Mesenchymal stem cell (in vitro differentiated cells and primary cell): ENCODE data around the gene GAREM1.

Experiments
- DNase-seq: peaks from one replicate; pipeline ENCODE4 v3.0.0-alpha.2; 2013
- H2AFZ ChIP-seq: one replicate; pipeline ENCODE4 v1.6.1; 2013; ENCODE audit warnings: low read depth, mild to moderate bottlenecking, control low read depth, inconsistent platforms, low read length, moderate library complexity
- H2AK5ac ChIP-seq: 2 replicates; pipeline ENCODE4 v1.6.1; 2013; ENCODE audit warnings: low read length, moderate library complexity, mild to moderate bottlenecking, inconsistent platforms; ENCODE audit not compliant: severe bottlenecking
- H2BK120ac ChIP-seq: one replicate; pipeline ENCODE4 v1.6.1; 2013; ENCODE audit warnings: low read depth, mild to moderate bottlenecking, inconsistent platforms, low read length, moderate library complexity
- H2BK12ac ChIP-seq, 2 experiments: one replicate each; pipeline ENCODE4 v1.6.1; 2013; ENCODE audit warnings: inconsistent platforms in 2 of 2, low read length in 2 of 2, mild to moderate bottlenecking in 2 of 2, moderate library complexity in 2 of 2, control low read depth in 1 of 2
- H2BK15ac ChIP-seq: one replicate; pipeline ENCODE4 v1.6.1; 2013; ENCODE audit warnings: mild to moderate bottlenecking, low read depth, inconsistent platforms; ENCODE audit not compliant: poor library complexity, severe bottlenecking
- H2BK5ac ChIP-seq: 2 replicates; pipeline ENCODE4 v1.6.1; 2013; ENCODE audit warnings: low read depth, mild to moderate bottlenecking, low read length, control low read depth, inconsistent platforms; ENCODE audit not compliant: poor library complexity, severe bottlenecking
- H3K14ac ChIP-seq, 2 experiments: one replicate each; pipeline ENCODE4 v1.6.1; 2013; ENCODE audit warnings: inconsistent platforms in 2 of 2, low read length in 2 of 2, control low read depth in 1 of 2, mild to moderate bottlenecking in 1 of 2, moderate library complexity in 1 of 2
- H3K18ac ChIP-seq, 2 experiments: one replicate each; pipeline ENCODE4 v1.6.1; 2013; ENCODE audit warnings: inconsistent platforms in 2 of 2, low read length in 2 of 2, control low read depth in 1 of 2, low read depth in 1 of 2, mild to moderate bottlenecking in 1 of 2
- H3K23ac ChIP-seq, 2 experiments: one replicate each; pipeline ENCODE4 v1.6.1; 2013; ENCODE audit warnings: inconsistent platforms in 2 of 2, low read length in 2 of 2, mild to moderate bottlenecking in 2 of 2, moderate library complexity in 2 of 2, control low read depth in 1 of 2
- H3K27ac ChIP-seq: 2 replicates; pipeline ENCODE4 v1.5.1; 2013; ENCODE audit warnings: mild to moderate bottlenecking, moderate library complexity, low read length, control low read depth, inconsistent platforms; ENCODE audit not compliant: poor library complexity, severe bottlenecking
- H3K27me3 ChIP-seq, 2 experiments: 2 replicates each; pipeline versions ENCODE4 v1.6.1 to v1.7.0; 2013; ENCODE audit warnings: low read length in 2 of 2, mild to moderate bottlenecking in 2 of 2, moderate library complexity in 2 of 2, control low read depth in 1 of 2, inconsistent platforms in 1 of 2; ENCODE audit not compliant: control insufficient read depth in 1 of 2, insufficient read depth in 1 of 2
- H3K36me3 ChIP-seq, 2 experiments: 2 replicates each; pipeline versions ENCODE4 v1.6.1 to v1.7.0; 2013; ENCODE audit warnings: low read length in 2 of 2, control low read depth in 1 of 2, inconsistent platforms in 1 of 2, low read depth in 1 of 2, mild to moderate bottlenecking in 1 of 2; ENCODE audit not compliant: insufficient read depth in 2 of 2, control insufficient read depth in 1 of 2
- H3K4ac ChIP-seq, 2 experiments: one replicate each; pipeline ENCODE4 v1.6.1; 2013; ENCODE audit warnings: inconsistent platforms in 2 of 2, low read length in 2 of 2, mild to moderate bottlenecking in 2 of 2, moderate library complexity in 2 of 2, control low read depth in 1 of 2, low read depth in 1 of 2
- H3K4me1 ChIP-seq: 2 replicates; pipeline ENCODE4 v1.6.1; 2013; ENCODE audit warnings: low read depth, low read length, control low read depth; ENCODE audit not compliant: control insufficient read depth, insufficient read depth
- H3K4me2 ChIP-seq: 2 replicates; pipeline ENCODE4 v1.6.1; 2013; ENCODE audit warnings: low read length, mild to moderate bottlenecking, inconsistent platforms; ENCODE audit not compliant: poor library complexity, severe bottlenecking
- H3K4me3 ChIP-seq, 2 experiments: 2 replicates each; pipeline versions ENCODE4 v1.5.1 to v1.7.0; 2013; ENCODE audit warnings: low read length in 2 of 2, mild to moderate bottlenecking in 2 of 2, control low read depth in 1 of 2, low read depth in 1 of 2; ENCODE audit not compliant: insufficient read depth in 1 of 2
- H3K79me1 ChIP-seq: replicated peaks from 2 replicates; pipeline ENCODE4 v1.6.1; 2013; ENCODE audit warnings: mild to moderate bottlenecking, control low read depth, low read length, inconsistent platforms; ENCODE audit not compliant: poor library complexity, severe bottlenecking
- H3K9ac ChIP-seq: 2 replicates; pipeline ENCODE4 v1.7.0; 2013; ENCODE audit warnings: mild to moderate bottlenecking, low read length, moderate library complexity
- H3K9me3 ChIP-seq: 2 replicates; pipeline ENCODE4 v1.7.0; 2013; ENCODE audit warnings: mild to moderate bottlenecking, low read length; ENCODE audit not compliant: control insufficient read depth
- H4K8ac ChIP-seq: one replicate; pipeline ENCODE4 v1.6.1; 2013; ENCODE audit warnings: inconsistent platforms, mild to moderate bottlenecking, low read length, moderate library complexity
- H4K91ac ChIP-seq: one replicate; pipeline ENCODE4 v1.6.1; 2013; ENCODE audit warnings: mild to moderate bottlenecking, low read length, inconsistent platforms
- WGBS: methylation state at CpG from one replicate; pipeline ENCODE4 v1.1.7; 2013; ENCODE audit warnings: mixed read lengths; 5-methylcytosine and 5-hydroxymethylcytosine counted together

The GAREM1 gene

DNA sequence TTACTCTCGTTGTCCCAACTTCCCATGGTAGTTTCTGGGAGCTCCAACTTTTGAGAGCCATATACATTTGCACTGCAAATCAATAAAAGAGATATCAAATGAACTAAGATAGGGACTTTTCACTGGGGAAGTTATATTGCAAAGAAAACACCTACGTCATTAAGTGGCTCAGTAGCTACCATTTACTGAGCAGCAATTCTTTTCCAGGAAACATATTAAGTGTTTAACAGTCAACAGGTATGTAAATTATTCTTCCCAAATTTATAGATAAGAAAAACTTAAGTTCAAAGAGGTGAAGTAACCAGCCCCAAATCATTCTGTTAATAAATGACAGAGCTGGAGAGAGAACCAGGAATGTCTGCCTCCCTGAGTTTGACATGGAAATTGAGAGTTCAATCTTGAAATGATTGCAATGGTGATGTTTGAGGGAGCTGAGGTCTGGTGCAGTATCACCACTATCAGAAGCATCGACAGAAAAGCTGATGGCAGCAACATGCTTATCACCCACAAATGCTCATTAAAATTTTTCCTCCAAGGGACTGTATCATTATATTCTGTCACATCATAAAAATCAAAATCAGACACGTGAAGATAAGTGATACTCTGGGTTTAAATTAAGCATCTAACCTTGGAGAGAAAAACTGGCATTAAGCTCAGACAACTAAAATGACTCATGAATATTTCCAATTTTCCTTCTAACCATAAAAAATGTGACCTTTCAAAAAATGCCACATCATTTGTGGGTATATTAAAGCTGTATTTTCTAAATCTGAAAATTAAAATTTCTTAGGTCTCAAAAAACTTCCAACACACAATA lies 43.4 kb downstream of the GAREM1 start:
- no peak overlapping the region for H4K8ac ChIP-seq
- H3K18ac ChIP-seq: no peak overlapping the region
- no peak overlapping the region for H2AFZ ChIP-seq
- no peak overlapping the region for H3K4me3 ChIP-seq
- no peak overlapping the region for H2BK5ac ChIP-seq
- H3K23ac ChIP-seq: no peak overlapping the region
- no peak overlapping the region for H3K14ac ChIP-seq
- H3K27ac ChIP-seq: peak overlapping the region; percentile 40
- H3K4ac ChIP-seq: no peak overlapping the region
- 93% methylated on average over 3 of the region's 4 CpGs for WGBS
- peaks cover 2% of the 10 kb centered on the region for H3K4me1 ChIP-seq
- H2BK120ac ChIP-seq: no peak overlapping the region
- H3K79me1 ChIP-seq: peaks cover 8% of the 10 kb centered on the region
- H2BK15ac ChIP-seq: no peak overlapping the region
- H3K4me2 ChIP-seq: no peak overlapping the region
- H3K27me3 ChIP-seq: no peaks in the 10 kb centered on the region
- no peak for DNase-seq
- no peak overlapping the region for H3K9ac ChIP-seq
- no peak overlapping the region for H4K91ac ChIP-seq
- no peak overlapping the region for H2AK5ac ChIP-seq
- no peaks in the 10 kb centered on the region for H3K36me3 ChIP-seq
- H3K9me3 ChIP-seq: peaks cover 4% of the 10 kb centered on the region
- H2BK12ac ChIP-seq: no peak overlapping the region

DNA sequence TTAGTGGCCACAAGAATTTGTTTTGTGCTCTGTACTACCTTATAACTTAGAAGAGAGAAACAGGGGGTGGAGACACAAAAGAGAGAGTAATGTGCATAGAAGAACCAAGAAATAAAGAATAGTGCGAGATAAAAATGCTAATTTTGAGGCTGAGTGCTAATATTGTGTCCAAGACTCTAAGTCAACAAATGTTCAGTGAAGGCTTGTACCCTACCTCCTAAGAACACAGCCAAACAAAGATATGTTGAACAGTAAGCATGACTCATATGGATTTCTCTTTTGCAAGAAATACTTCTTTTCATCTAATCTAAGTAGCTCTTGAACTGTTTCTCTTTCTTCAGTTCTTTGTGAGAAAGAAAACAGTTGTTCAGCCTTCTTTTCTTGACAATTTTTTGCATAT lies 45.2 kb downstream of the GAREM1 start:
- H2BK12ac ChIP-seq: no peak overlapping the region
- no peak overlapping the region for H3K4ac ChIP-seq
- H2BK15ac ChIP-seq: no peak overlapping the region
- H3K23ac ChIP-seq: no peak overlapping the region
- no peak overlapping the region for H3K9ac ChIP-seq
- no peak overlapping the region for H2AFZ ChIP-seq
- peaks cover 9% of the 10 kb centered on the region for H3K79me1 ChIP-seq
- WGBS: 100% methylated on average over 1 of the region's 1 CpG
- H2BK120ac ChIP-seq: no peak overlapping the region
- H3K36me3 ChIP-seq: no peaks in the 10 kb centered on the region
- H2BK5ac ChIP-seq: no peak overlapping the region
- no peak overlapping the region for H3K4me3 ChIP-seq
- no peak overlapping the region for H3K18ac ChIP-seq
- peak; percentile 76 for DNase-seq
- no peaks in the 10 kb centered on the region for H3K9me3 ChIP-seq
- no peak overlapping the region for H4K8ac ChIP-seq
- H3K27me3 ChIP-seq: no peaks in the 10 kb centered on the region
- H3K14ac ChIP-seq: no peak overlapping the region
- H3K4me1 ChIP-seq: peaks cover 2% of the 10 kb centered on the region
- H4K91ac ChIP-seq: no peak overlapping the region
- no peak overlapping the region for H3K27ac ChIP-seq
- H3K4me2 ChIP-seq: no peak overlapping the region
- H2AK5ac ChIP-seq: no peak overlapping the region

DNA sequence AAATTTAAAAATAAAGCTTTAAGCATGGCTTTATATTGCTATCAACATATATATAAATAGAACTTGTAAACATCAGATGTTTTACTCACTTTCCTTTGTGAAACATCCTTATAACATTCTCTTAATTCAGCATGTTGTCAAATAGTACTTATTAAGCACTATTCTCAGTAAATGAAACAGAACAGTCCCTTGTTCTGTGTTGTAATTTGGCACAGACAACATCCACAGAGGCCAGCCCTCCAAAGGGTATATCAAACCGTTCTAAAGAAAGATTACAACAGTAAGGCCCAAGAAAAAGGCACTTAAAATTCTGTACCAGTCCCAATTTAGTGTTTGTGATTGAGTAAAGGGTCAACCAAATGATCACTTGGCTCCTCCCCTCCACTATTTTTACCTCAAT lies 46.0 kb downstream of the GAREM1 start:
- Histone ChIP-seq H3K18ac (no peak overlapping the region), H3K9ac (no peak overlapping the region), H3K23ac (no peak overlapping the region), H2BK5ac (no peak overlapping the region), H3K79me1 (peaks cover 10% of the 10 kb centered on the region), H2BK120ac (no peak overlapping the region), H3K4me3 (no peak overlapping the region), H3K27me3 (no peaks in the 10 kb centered on the region), H2AK5ac (no peak overlapping the region), H2BK12ac (no peak overlapping the region), H3K9me3 (no peaks in the 10 kb centered on the region), H4K8ac (no peak overlapping the region), H2BK15ac (no peak overlapping the region), H3K14ac (no peak overlapping the region), H3K4ac (no peak overlapping the region), H3K4me2 (no peak overlapping the region), H3K27ac (no peak overlapping the region), H4K91ac (no peak overlapping the region), H3K4me1 (peaks cover 2% of the 10 kb centered on the region), H2AFZ (no peak overlapping the region), H3K36me3 (no peaks in the 10 kb centered on the region)
- WGBS: no CpG with 5 or more reads among the region's 1 CpG
- DNase-seq: peak; percentile 57

DNA sequence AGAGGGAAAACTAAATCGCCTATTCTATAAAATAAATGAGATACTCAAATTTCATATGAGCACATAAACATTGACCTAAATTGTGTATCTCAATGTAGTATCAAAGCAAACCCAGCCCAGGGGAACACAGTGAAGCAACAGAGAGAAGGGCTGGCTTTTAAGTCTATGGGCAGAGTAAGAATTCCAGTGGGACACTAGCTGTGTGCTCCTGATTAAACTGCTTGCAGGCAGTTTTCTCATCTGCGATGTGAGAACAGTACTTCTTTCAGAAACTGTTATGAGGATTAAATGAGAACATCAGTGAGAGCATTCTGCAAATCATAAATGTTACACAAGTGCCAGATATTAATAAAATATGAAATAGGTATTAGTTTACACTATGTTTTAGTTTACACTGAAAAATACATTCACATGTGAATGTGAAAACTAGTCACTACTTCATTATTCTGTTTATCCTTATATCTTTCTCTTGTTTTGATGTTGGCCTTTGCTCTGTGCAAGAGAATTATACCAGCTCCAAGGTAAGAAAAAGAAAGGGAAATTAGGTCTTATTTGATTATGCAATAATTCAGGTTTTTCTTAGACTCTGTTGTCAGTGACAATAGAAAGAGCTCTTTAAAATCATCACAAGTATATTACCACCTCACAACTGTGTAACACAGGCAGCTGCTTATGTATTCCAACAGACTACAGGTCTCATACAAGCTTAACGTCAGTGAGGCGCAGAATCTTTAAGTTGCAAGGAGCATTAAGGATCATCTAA lies 47.5 kb downstream of the GAREM1 start:
- no peak overlapping the region for H3K4me3 ChIP-seq
- H3K4me2 ChIP-seq: no peak overlapping the region
- no peak overlapping the region for H3K27ac ChIP-seq
- no peak overlapping the region for H4K8ac ChIP-seq
- no peaks in the 10 kb centered on the region for H3K27me3 ChIP-seq
- H3K9me3 ChIP-seq: no peaks in the 10 kb centered on the region
- no peak overlapping the region for H4K91ac ChIP-seq
- H2BK15ac ChIP-seq: no peak overlapping the region
- no peaks in the 10 kb centered on the region for H3K36me3 ChIP-seq
- H2BK5ac ChIP-seq: no peak overlapping the region
- no peak overlapping the region for H3K9ac ChIP-seq
- H2BK12ac ChIP-seq: no peak overlapping the region
- H3K4me1 ChIP-seq: peaks cover under 1% of the 10 kb centered on the region
- H3K79me1 ChIP-seq: peaks cover 8% of the 10 kb centered on the region
- no peak overlapping the region for H2AFZ ChIP-seq
- H3K18ac ChIP-seq: peak overlapping the region in 1 of 2 experiments; percentile 34
- no peak overlapping the region for H2BK120ac ChIP-seq
- no peak overlapping the region for H2AK5ac ChIP-seq
- H3K23ac ChIP-seq: no peak overlapping the region
- no peak overlapping the region for H3K14ac ChIP-seq
- H3K4ac ChIP-seq: no peak overlapping the region
- WGBS: 94% methylated on average over 2 of the region's 4 CpGs
- DNase-seq: no peak
